HepG2 (cell line): Measurements from ENCODE around the gene SSBP2. TPM values are rescaled to one million over a fixed set of nuclear protein-coding genes. Genes with fewer than 3 reads are reported as not detected.

Experiments used
- ARNT ChIP-seq: fragments of 450-650 bp; IDR thresholded peaks from 2 replicates; pipeline ENCODE4 v1.6.1; 2017
- BRD4 ChIP-seq: sonication (generic); formaldehyde crosslinking; IDR thresholded peaks from 2 replicates; pipeline ENCODE4 v1.4.0; 2020; ENCODE audit warnings: missing genetic modification reagents
- FOXJ3 ChIP-seq: sonication (generic); formaldehyde crosslinking; IDR thresholded peaks from 2 replicates; pipeline ENCODE4 v1.4.0; 2020; ENCODE audit warnings: missing genetic modification reagents, mild to moderate bottlenecking, borderline replicate concordance
- GABPB1 ChIP-seq: IDR thresholded peaks from 2 replicates; pipeline ENCODE4 v1.6.1; 2016; ENCODE audit warnings: mild to moderate bottlenecking, missing genetic modification reagents, moderate library complexity, missing compliant biosample characterization
- HNRNPH1 ChIP-seq: fragments of 200-400 bp; formaldehyde crosslinking; optimal IDR thresholded peaks from 2 replicates; pipeline ENCODE3; 2017; ENCODE audit warnings: mild to moderate bottlenecking, low read depth, low read length
- KDM5B ChIP-seq: sonication (generic); formaldehyde crosslinking; IDR thresholded peaks from 2 replicates; pipeline ENCODE4 v1.4.0; 2020; ENCODE audit warnings: missing genetic modification reagents, mild to moderate bottlenecking, borderline replicate concordance
- MIER2 ChIP-seq: IDR thresholded peaks from 2 replicates; pipeline ENCODE4 v1.6.1; 2016; ENCODE audit warnings: missing biosample characterization, missing genetic modification reagents
- SMARCC2 ChIP-seq: fragments of 450-650 bp; IDR thresholded peaks from 2 replicates; pipeline ENCODE4 v1.6.1; 2017; ENCODE audit warnings: antibody characterized with exemption, mild to moderate bottlenecking
- TARDBP ChIP-seq: sonication (generic); formaldehyde crosslinking; IDR thresholded peaks from 2 replicates; pipeline ENCODE4 v1.8.0; 2022; ENCODE audit warnings: mild to moderate bottlenecking, missing genetic modification reagents
- TBP ChIP-seq: sonication (generic); formaldehyde crosslinking; IDR thresholded peaks from 2 replicates; pipeline ENCODE4 v1.5.0; 2020; ENCODE audit warnings: missing genetic modification reagents
- TCF7 ChIP-seq: sonication (generic); IDR thresholded peaks from 2 replicates; pipeline ENCODE4 v1.6.1; 2016; ENCODE audit warnings: antibody characterized with exemption, low read depth
- YY1 ChIP-seq: IDR thresholded peaks from 2 replicates; pipeline ENCODE4 v1.6.1; 2011; ENCODE audit warnings: low read length, low read depth, moderate library complexity, mild to moderate bottlenecking; ENCODE audit not compliant: insufficient read depth, insufficient replicate concordance
- ZBTB7A ChIP-seq: sonication (generic); formaldehyde crosslinking; IDR thresholded peaks from 2 replicates; pipeline ENCODE4 v1.8.0; 2022; ENCODE audit warnings: mild to moderate bottlenecking, missing genetic modification reagents
- ZNF766 ChIP-seq: sonication (generic); formaldehyde crosslinking; IDR thresholded peaks from 2 replicates; pipeline ENCODE4 v1.5.0; 2020; ENCODE audit warnings: missing genetic modification reagents, borderline replicate concordance
- ZNF788 ChIP-seq: sonication (generic); formaldehyde crosslinking; IDR thresholded peaks from 2 replicates; pipeline ENCODE4 v1.5.0; 2020; ENCODE audit warnings: mild to moderate bottlenecking, missing genetic modification reagents, borderline replicate concordance
- ZSCAN12 ChIP-seq: sonication (generic); formaldehyde crosslinking; IDR thresholded peaks from 2 replicates; pipeline ENCODE4 v1.9.0; 2021; ENCODE audit warnings: mild to moderate bottlenecking, missing genetic modification reagents
- polyA plus RNA-seq, 8 experiments: library from polyadenylated mRNA; depleted of rRNA in 3 of 8; stranded (reverse) in 7 of 8; unstranded in 1 of 8; fragments of >200 nt; fragmentation: Illumina TruSeq in 4 of 8; extraction: Trizol in 4 of 8; gene quantifications; 2 replicates each; pipeline versions ENCODE4 v1.2.1 to v1.2.3, GENCODE V29; 2011 to 2016; ENCODE audit warnings: low read depth in 4 of 8, missing spikeins in 1 of 8, mixed read lengths in 1 of 8; ENCODE audit not compliant: insufficient read depth in 1 of 8
- total RNA-seq, 5 experiments: library from RNA; depleted of rRNA; stranded (reverse); fragments of >200 nt; fragmentation: Illumina TruSeq; extraction: Trizol; gene quantifications; 2 replicates each; pipeline ENCODE4 v1.2.3, GENCODE V29; 2016; ENCODE audit warnings: low read depth in 1 of 5
- TF ChIP-seq, protein P1 (sequence below): IDR thresholded peaks from 2 replicates; pipeline ENCODE4 v1.6.1; 2012; ENCODE audit warnings: inconsistent platforms
- TF ChIP-seq, protein P2 (sequence below): sonication (generic); formaldehyde crosslinking; IDR thresholded peaks from 2 replicates; pipeline ENCODE4 v1.9.0; 2021; ENCODE audit warnings: missing genetic modification reagents, mild to moderate bottlenecking, borderline replicate concordance
- TF ChIP-seq, protein P3 (sequence below): sonication (generic); formaldehyde crosslinking; IDR thresholded peaks from 2 replicates; pipeline ENCODE4 v1.5.0; 2020; ENCODE audit warnings: missing genetic modification reagents
- TF ChIP-seq, protein P4 (sequence below): sonication (generic); formaldehyde crosslinking; IDR thresholded peaks from 2 replicates; pipeline ENCODE4 v1.4.0; 2020; ENCODE audit warnings: missing genetic modification reagents
- TF ChIP-seq, protein P5 (sequence below): IDR thresholded peaks from 2 replicates; pipeline ENCODE4 v1.6.1; 2016; ENCODE audit warnings: missing compliant biosample characterization, missing genetic modification reagents, borderline replicate concordance

The SSBP2 gene
- total and polyA plus RNA-seq, 2 of the 13 experiments (the other 11 are each of a cell fraction or from before 2014, with no cell fraction given): 0.16 TPM; not detected in 1

DNA sequence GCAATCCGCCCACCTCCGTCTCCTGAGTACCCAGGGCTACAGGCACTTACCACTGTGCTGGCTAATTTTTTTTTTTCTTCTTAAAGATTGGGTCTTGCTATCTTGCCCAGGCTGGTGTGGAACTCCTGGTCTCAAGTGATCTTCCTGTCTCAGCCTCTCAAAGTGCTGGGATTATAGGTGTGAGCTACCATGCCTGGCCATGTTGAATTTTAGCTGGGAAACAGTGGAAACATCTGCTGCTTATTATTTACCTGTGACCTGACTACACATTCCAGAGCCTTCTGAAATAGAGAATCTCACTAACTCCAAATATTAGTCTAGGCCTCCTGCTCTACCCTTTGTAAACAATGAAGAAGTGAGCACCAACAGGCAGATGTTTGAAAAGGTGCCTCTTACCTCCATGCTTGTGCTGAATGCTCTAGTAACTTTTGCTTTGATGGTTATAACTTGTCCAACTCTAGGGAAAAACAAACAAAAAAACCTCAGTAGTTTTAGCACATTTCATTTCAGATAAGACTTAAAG, 379.5 kb downstream of the SSBP2 start (continued):
- peak; percentile 76; the same call in 1 of the 2 replicates for TF ChIP-seq TARDBP (CRISPR knock-in tag)
- TF ChIP-seq ZBTB7A: no peak
- no peak for TF ChIP-seq YY1
- TF ChIP-seq, protein P1, sequence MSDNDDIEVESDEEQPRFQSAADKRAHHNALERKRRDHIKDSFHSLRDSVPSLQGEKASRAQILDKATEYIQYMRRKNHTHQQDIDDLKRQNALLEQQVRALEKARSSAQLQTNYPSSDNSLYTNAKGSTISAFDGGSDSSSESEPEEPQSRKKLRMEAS: peak; percentile 75
- TF ChIP-seq, protein P2, sequence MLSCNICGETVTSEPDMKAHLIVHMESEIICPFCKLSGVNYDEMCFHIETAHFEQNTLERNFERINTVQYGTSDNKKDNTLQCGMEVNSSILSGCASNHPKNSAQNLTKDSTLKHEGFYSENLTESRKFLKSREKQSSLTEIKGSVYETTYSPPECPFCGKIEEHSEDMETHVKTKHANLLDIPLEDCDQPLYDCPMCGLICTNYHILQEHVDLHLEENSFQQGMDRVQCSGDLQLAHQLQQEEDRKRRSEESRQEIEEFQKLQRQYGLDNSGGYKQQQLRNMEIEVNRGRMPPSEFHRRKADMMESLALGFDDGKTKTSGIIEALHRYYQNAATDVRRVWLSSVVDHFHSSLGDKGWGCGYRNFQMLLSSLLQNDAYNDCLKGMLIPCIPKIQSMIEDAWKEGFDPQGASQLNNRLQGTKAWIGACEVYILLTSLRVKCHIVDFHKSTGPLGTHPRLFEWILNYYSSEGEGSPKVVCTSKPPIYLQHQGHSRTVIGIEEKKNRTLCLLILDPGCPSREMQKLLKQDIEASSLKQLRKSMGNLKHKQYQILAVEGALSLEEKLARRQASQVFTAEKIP (CRISPR knock-in tag): no peak
- peak; percentile 92 for TF ChIP-seq TCF7
- no peak for TF ChIP-seq MIER2 (CRISPR knock-in tag)
- TF ChIP-seq ZNF788 (CRISPR knock-in tag): no peak
- TF ChIP-seq FOXJ3: peak; percentile 93; the same call in 1 of the 2 replicates
- TF ChIP-seq, protein P3, sequence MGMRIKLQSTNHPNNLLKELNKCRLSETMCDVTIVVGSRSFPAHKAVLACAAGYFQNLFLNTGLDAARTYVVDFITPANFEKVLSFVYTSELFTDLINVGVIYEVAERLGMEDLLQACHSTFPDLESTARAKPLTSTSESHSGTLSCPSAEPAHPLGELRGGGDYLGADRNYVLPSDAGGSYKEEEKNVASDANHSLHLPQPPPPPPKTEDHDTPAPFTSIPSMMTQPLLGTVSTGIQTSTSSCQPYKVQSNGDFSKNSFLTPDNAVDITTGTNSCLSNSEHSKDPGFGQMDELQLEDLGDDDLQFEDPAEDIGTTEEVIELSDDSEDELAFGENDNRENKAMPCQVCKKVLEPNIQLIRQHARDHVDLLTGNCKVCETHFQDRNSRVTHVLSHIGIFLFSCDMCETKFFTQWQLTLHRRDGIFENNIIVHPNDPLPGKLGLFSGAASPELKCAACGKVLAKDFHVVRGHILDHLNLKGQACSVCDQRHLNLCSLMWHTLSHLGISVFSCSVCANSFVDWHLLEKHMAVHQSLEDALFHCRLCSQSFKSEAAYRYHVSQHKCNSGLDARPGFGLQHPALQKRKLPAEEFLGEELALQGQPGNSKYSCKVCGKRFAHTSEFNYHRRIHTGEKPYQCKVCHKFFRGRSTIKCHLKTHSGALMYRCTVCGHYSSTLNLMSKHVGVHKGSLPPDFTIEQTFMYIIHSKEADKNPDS: no peak; the same call in 1 of the 2 replicates
- no peak for TF ChIP-seq ZSCAN12 (CRISPR knock-in tag)
- TF ChIP-seq KDM5B (CRISPR knock-in tag): no peak
- 0 out of 2 replicates have a peak, but pooled peaks have one; percentile 15 for TF ChIP-seq GABPB1 (CRISPR knock-in tag)
- TF ChIP-seq ZNF766 (CRISPR knock-in tag): no peak
- no peak for TF ChIP-seq TBP
- no peak for TF ChIP-seq SMARCC2
- TF ChIP-seq, protein P4, sequence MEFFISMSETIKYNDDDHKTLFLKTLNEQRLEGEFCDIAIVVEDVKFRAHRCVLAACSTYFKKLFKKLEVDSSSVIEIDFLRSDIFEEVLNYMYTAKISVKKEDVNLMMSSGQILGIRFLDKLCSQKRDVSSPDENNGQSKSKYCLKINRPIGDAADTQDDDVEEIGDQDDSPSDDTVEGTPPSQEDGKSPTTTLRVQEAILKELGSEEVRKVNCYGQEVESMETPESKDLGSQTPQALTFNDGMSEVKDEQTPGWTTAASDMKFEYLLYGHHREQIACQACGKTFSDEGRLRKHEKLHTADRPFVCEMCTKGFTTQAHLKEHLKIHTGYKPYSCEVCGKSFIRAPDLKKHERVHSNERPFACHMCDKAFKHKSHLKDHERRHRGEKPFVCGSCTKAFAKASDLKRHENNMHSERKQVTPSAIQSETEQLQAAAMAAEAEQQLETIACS (CRISPR knock-in tag): no peak
- TF ChIP-seq, protein P5, sequence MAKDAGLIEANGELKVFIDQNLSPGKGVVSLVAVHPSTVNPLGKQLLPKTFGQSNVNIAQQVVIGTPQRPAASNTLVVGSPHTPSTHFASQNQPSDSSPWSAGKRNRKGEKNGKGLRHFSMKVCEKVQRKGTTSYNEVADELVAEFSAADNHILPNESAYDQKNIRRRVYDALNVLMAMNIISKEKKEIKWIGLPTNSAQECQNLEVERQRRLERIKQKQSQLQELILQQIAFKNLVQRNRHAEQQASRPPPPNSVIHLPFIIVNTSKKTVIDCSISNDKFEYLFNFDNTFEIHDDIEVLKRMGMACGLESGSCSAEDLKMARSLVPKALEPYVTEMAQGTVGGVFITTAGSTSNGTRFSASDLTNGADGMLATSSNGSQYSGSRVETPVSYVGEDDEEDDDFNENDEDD: no peak; the same call in 1 of the 2 replicates
- TF ChIP-seq HNRNPH1: no peak
- TF ChIP-seq ARNT: no peak
- no peak for TF ChIP-seq BRD4
